AG04449 (cell line): ENCODE data around the gene ADGRG1.

ENCODE experiments used
- CTCF ChIA-PET: fragments of 350-600 bp; formaldehyde crosslinking; extraction: SDS; loops from one replicate; lab custom pipeline; 2021; ENCODE audit warnings: antibody characterized with exemption; lab: Yijun Ruan, JAX
- POLR2A ChIA-PET: fragments of 400-600, 350-600 bp; formaldehyde crosslinking; extraction: SDS; loops from one replicate; lab custom pipeline; 2020; ENCODE audit warnings: antibody characterized with exemption, inconsistent platforms; lab: Yijun Ruan, JAX
- DNase-seq: peaks from one replicate; pipeline ENCODE4 v3.0.0-alpha.2; 2010; ENCODE audit warnings: low read depth, low spot score
- H3K4me3 ChIP-seq: 2 replicates; pipeline ENCODE4 v1.5.1; 2011; ENCODE audit warnings: low read depth, mild to moderate bottlenecking, control low read depth, low read length
- CTCF ChIP-seq: IDR thresholded peaks from one replicate; pipeline ENCODE4 v1.5.1; 2011; ENCODE audit warnings: mild to moderate bottlenecking, moderate library complexity, low read length, control low read depth, inconsistent platforms; ENCODE audit not compliant: insufficient read depth; ENCODE audit errors: missing control alignments

ADGRG1 gene

DNA sequence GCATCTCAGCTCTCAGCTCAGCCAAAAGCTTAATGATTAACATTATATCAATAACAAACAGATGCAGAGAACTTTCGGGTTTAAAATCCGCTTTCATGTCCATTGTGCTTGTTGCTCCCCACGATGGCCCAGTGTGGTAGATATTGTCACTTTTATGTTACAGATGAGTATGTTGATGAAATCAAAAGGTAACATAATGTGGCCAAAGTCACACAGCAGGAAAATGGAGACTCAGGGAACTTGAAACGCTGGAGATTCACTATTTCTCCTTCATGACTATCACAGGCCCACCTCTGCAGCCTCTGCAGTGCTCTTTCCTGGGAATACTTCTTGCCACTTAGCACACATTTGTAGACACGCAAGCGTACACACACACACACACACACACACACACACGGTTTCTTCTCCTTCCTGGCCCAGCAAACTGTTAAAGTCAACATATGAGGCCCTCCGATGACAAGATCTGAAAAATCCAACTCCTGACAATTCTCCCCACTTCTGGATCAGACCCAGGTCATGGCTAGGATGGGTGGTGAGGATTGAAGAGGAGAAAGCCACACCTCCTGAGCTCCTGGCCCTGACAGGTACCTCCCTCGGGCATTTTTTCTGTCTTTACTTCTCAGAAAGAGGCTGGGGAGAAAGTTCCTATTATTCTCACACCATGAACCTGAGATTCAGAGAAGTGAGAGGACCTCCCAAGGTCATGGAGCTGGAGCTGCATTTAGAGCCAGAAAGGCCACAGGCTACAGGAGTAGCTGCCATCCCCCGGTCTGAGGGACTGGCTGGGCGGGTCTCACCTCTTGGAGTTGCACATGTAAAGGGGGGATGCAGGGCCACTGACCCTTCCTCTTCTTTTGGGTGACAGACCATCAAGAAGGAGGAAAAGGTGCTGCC, 75.8 kb downstream of the ADGRG1 start:
- no peak for TF ChIP-seq CTCF
- DNase-seq = no peak
- POLR2A ChIA-PET = interaction anchor here (0.6 kb wide), 1 partner anchor 66 kb away, joined by 3 read pairs; no protein-coding TSS in a partner anchor
- CTCF ChIA-PET = no interaction called here
- H3K4me3 ChIP-seq = no peak overlapping the region

DNA sequence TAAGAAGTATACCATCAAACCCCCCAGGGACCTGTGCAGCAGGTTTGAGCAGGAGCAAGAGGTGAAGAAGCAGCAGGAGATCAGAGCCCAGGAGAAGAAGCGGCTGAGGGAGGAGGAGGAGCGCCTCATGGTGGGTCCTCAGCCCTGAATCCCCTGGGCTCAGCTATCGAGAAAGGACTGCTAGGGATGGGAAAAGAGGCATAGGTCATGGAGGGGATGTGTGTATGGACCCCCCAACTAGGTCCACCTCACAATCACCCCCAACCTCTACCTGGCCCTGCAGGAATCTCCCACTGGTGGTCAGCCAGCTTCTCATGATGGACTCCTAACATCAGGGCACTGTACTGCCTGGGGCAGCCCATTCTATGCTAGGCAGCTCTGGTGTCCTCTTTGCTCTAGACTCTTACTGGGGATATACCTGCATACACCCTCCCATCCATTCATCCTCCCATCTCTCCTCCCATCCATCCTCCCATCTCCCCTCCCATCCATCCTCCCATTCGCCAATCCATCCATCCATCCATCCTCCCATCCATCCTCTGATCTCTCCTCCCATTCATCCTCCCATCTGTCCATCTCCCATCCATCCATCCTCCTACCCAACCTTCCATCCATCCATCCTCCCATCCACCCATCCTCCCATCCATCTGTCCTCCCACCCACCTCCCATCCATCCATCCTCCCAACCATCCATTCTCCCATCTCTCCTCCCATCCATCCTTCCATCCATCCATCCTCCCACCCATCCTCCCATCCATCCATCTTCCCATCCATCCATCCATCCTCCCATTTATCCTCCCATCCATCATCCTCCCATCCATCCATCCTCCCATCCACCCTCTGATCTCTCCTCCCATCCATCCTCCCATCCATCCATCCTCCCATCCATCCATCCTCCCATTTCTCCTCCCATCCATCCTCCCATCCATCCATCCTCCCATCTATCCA, 76.7 kb downstream of the ADGRG1 start:
- no peak for TF ChIP-seq CTCF
- ChIA-PET POLR2A (no interaction called here), CTCF (no interaction called here)
- no peak for DNase-seq
- H3K4me3 ChIP-seq = no peak overlapping the region

DNA sequence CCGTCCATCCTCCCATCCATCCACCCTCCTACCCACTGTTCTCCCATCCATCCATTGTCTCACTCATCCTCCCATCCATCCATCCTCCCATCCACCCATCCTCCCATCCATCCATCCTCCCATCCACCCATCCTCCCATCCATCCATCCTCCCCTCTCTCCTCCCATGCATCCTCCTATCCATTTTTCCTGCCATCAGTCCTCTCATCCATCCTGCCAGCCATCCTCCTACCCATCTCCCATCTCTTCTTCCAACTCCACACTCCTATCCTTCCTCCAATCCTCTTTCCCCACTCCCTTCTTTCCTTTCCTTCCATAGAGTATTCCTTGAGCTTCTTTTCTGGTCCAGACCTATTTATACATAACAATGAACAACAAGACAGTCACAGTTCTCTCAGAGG, 78.3 kb downstream of the ADGRG1 start:
- ChIA-PET CTCF (no interaction called here), POLR2A (no interaction called here)
- DNase-seq = no peak
- TF ChIP-seq CTCF = no peak
- no peak overlapping the region for H3K4me3 ChIP-seq

DNA sequence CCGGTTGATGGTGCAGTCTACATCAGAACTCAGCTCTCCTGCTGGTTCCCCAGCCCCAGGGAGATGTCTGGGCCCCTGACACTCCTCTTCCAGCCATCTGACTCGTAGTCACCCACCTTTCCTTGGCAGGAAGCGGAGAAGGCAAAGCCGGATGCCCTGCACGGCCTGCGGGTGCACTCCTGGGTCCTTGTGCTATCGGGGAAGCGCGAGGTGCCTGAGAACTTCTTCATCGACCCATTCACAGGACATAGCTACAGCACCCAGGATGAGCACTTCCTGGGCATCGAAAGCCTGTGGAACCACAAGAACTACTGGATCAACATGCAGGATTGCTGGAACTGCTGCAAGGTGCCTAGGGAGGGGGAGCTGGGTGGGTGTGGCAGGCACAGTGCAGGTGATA, 78.9 kb downstream of the ADGRG1 start:
- H3K4me3 ChIP-seq = no peak overlapping the region
- CTCF ChIA-PET = no interaction called here
- POLR2A ChIA-PET = no interaction called here
- DNase-seq = no peak
- TF ChIP-seq CTCF = no peak

- no peak overlapping the region for H3K4me3 ChIP-seq
- no peak for TF ChIP-seq CTCF
- CTCF ChIA-PET = no interaction called here
- POLR2A ChIA-PET = no interaction called here
- no peak for DNase-seq
Observed at GRCh38 chr16:57708168-57708567, 79.7 kb downstream of the ADGRG1 start.

DNA sequence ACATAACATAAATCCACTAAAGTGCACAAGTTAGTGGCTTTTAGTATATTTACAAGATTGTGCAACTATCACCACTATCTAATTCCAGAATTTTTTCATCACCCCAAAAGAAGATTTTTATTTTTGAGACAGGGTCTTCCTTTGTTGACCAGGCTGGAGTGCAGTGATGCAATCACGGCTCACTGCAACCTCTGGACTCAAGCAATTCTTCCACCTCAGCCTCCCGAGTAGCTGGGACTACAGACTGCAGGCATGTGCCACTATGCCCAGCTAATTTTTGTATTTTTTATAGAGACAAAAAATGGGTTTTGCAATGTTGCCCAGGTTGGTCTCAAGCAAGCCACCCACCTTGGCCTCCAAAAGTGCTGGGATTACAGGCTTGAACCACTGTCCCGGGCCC, 81.2 kb downstream of the ADGRG1 start:
- POLR2A ChIA-PET = no interaction called here

More for the DNA sequence above, 81.2 kb downstream of the ADGRG1 start:
- no peak for TF ChIP-seq CTCF
- no peak for DNase-seq
- CTCF ChIA-PET = interaction anchor here (0.7 to 1.0 kb wide), 2 partner anchors 11 to 61 kb away, joined by 3 to 4 read pairs; no protein-coding TSS in a partner anchor
- no peak overlapping the region for H3K4me3 ChIP-seq
